Ovary (tissue), 9 donors: ENCODE data around the gene CHIA. TPM values are rescaled to one million over a fixed set of nuclear protein-coding genes. Genes with fewer than 3 reads are reported as not detected.
"Not testable (repeated sequence)": the region's sequence is repeated elsewhere in the genome, so short reads cannot be mapped to it uniquely, and the experiment has no call there.

ENCODE experiments used
- DNase-seq, 5 donors: peaks; one replicate each; pipeline ENCODE4 v3.0.0-alpha.2; 2019 to 2020
- H3K27ac ChIP-seq, 2 donors: fragments of 200-600 bp; one replicate each; pipeline versions ENCODE4 v1.5.1 to v1.8.0; 2019 to 2022
- H3K27me3 ChIP-seq: fragments of 200-600 bp; one replicate; pipeline ENCODE4 v1.8.0; 2022
- H3K36me3 ChIP-seq: fragments of 200-600 bp; sonication (generic); one replicate; pipeline ENCODE4 v1.5.1; 2019
- H3K4me1 ChIP-seq: one replicate; pipeline ENCODE4 v1.8.1; 2013; ENCODE audit warnings: mild to moderate bottlenecking, moderate library complexity; ENCODE audit not compliant: insufficient read depth
- H3K4me3 ChIP-seq: fragments of 200-600 bp; sonication (generic); one replicate; pipeline ENCODE4 v1.5.1; 2017
- H3K9me3 ChIP-seq, 2 donors: fragments of 200-600 bp in 1 of 2; sonication (generic) in 1 of 2; one replicate each; pipeline versions ENCODE4 v1.5.1 to v1.8.1; 2013 to 2019; ENCODE audit warnings: mild to moderate bottlenecking in 1 of 2, moderate library complexity in 1 of 2
- EP300 ChIP-seq: sonication (generic); formaldehyde crosslinking; IDR thresholded peaks from one replicate; pipeline ENCODE4 v1.6.1; 2017; ENCODE audit warnings: antibody characterized with exemption
- POLR2A ChIP-seq: fragments of 450-650 bp; IDR thresholded peaks from one replicate; pipeline ENCODE4 v1.6.1; 2017; ENCODE audit warnings: antibody characterized with exemption, mild to moderate bottlenecking, moderate library complexity
- WGBS, 3 donors: extraction: QIAGEN DNeasy Blood & Tissue Kit in 1 of 3; methylation state at CpG; one replicate each; pipeline versions ENCODE4 v1.1.5 to v1.1.7; 2013 to 2017; 5-methylcytosine and 5-hydroxymethylcytosine counted together
- intact Hi-C, 4 donors: fragments of 100-400 bp; cut with DNase I; formaldehyde crosslinking; loops; one replicate each; pipeline versions ENCODE4 v1.11.0 to v1.15.1; 2022 to 2023
- polyA plus RNA-seq, 2 donors: library from polyadenylated mRNA; stranded (reverse); fragments of 200-250 nt in 1 of 2; fragments of 350-450 nt in 1 of 2; fragmentation: Illumina TruSeq in 1 of 2; extraction: RNeasy Lipid Tissue Mini Kit (QIAGEN cat#74804) in 1 of 2; gene quantifications; one replicate each; pipeline ENCODE4 v1.2.3, GENCODE V29; 2013 to 2014
- total RNA-seq, 7 donors: library from RNA; depleted of rRNA in 2 of 7; stranded (reverse); fragments of >200 nt in 2 of 7; fragmentation: NEBNext Ultra II Directional in 3 of 7; extraction: Animal tissue kit (Norgen Biotek cat#: 25700) in 3 of 7; gene quantifications; one replicate each; pipeline versions ENCODE4 v1.1.0 to v1.2.4, GENCODE V29; 2016 to 2023
- TF ChIP-seq, protein P1 (sequence below), 3 donors: fragments of 450-650 bp in 2 of 3; fragments of 200-600 bp in 1 of 3; IDR thresholded peaks; one replicate each; pipeline versions ENCODE4 v1.5.1 to v1.8.0; 2016 to 2022; ENCODE audit warnings: antibody characterized with exemption in 3 of 3, mild to moderate bottlenecking in 1 of 3
- donor health status: DM: no; HTN: no; CAD: no; lungs with moderate emphysema.
- donor health status: DM: no; HTN: no; CAD: no.
- donor health status: Bipolar disorder and iron deficiency.
- donor health status: DM: yes; HTN: yes; CAD: no.
- donor health status: DM: no; HTN: no; CAD: no.
- donor health status: DM: yes; HTN: yes; CAD: no.

Gene CHIA
- total and polyA plus RNA-seq, 9 donors = 0.18 TPM; not detected in 8

DNA sequence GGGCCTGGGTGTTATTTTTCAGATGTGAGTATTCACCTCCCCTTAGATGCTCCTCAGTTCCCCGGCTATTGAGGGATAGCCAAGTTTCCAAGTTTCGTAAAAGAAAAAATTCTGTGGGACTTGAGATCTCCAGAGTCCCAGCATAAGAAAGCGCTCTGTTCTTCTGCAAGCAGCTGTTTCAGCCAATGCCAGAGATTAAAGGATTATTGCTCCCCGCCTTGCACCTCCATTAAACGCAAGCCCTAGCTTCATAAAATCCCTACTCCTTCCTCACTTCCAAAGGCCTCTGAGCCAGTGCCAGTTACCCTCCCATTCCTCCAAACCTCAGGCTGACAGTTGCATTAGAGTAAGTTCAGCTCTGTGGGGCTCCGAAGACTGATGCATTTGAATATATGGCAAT lies 56.4 kb downstream of the CHIA start:
- no peaks in the 10 kb centered on the region for H3K36me3 ChIP-seq
- TF ChIP-seq POLR2A (no peak), EP300 (no peak)
- TF ChIP-seq, protein P1, sequence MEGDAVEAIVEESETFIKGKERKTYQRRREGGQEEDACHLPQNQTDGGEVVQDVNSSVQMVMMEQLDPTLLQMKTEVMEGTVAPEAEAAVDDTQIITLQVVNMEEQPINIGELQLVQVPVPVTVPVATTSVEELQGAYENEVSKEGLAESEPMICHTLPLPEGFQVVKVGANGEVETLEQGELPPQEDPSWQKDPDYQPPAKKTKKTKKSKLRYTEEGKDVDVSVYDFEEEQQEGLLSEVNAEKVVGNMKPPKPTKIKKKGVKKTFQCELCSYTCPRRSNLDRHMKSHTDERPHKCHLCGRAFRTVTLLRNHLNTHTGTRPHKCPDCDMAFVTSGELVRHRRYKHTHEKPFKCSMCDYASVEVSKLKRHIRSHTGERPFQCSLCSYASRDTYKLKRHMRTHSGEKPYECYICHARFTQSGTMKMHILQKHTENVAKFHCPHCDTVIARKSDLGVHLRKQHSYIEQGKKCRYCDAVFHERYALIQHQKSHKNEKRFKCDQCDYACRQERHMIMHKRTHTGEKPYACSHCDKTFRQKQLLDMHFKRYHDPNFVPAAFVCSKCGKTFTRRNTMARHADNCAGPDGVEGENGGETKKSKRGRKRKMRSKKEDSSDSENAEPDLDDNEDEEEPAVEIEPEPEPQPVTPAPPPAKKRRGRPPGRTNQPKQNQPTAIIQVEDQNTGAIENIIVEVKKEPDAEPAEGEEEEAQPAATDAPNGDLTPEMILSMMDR (IDR thresholded peaks at IDR 0.05) = no peak
- H3K9me3 ChIP-seq = no peaks in the 10 kb centered on the region
- H3K27me3 ChIP-seq = no peaks in the 10 kb centered on the region
- DNase-seq = no peak
- intact Hi-C loops = no loop called here
- peaks cover 6% of the 10 kb centered on the region for H3K4me1 ChIP-seq
- H3K27ac ChIP-seq = no peak overlapping the region
- peak overlapping the region; percentile 56 for H3K4me3 ChIP-seq
- WGBS, 3 donors = 39 to 46% (median 42%) methylated on average over 6 of the region's 6 CpGs

DNA sequence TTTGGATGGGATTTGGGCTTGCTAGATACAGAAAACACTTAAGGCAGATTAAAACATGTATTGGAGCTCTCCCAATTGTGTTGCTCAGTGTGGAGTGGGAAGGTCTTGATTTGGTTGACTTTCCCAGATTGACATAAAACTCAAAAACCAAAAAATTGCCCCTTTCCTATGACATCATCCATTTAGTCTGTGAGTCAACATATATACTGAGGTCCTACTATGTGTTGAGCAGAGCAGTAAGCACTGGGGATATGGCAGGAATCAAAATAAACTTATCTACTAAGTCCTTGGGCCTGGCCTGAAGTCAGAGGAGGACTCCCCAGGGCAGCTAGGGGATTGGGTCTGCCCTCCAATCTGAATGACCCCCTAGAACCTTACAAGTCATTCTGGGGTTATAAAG lies 61.0 kb downstream of the CHIA start:
- no peak overlapping the region for H3K27ac ChIP-seq
- H3K9me3 ChIP-seq = no peaks in the 10 kb centered on the region
- H3K4me3 ChIP-seq = no peak overlapping the region
- DNase-seq = no peak
- TF ChIP-seq, protein P1 (IDR thresholded peaks at IDR 0.05) = no peak
- TF ChIP-seq POLR2A (no peak), EP300 (no peak)
- H3K36me3 ChIP-seq = no peaks in the 10 kb centered on the region
- no peaks in the 10 kb centered on the region for H3K4me1 ChIP-seq
- no peaks in the 10 kb centered on the region for H3K27me3 ChIP-seq
- intact Hi-C loops = no loop called here

DNA sequence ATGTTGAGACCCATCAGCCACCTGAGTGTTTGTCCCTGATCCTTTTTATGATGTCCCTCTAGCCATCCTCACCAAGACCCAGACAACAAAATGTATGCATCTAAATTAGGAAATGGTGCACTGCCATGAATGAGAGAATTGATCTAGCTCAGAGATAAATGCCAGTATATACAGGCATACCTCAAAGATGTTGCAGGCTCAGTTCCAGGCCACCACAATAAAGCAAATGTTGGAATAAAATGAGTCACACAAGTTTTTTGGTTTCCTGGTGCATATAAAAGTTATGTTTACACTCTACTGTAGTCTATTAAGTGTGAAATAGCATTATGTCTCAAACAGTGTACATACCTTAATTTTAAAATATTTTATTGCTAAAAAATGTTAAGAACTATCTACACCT lies 63.9 kb downstream of the CHIA start:
- TF ChIP-seq POLR2A (no peak), EP300 (no peak)
- TF ChIP-seq, protein P1 (IDR thresholded peaks at IDR 0.05) = no peak
- no peak overlapping the region for H3K4me3 ChIP-seq

DNA sequence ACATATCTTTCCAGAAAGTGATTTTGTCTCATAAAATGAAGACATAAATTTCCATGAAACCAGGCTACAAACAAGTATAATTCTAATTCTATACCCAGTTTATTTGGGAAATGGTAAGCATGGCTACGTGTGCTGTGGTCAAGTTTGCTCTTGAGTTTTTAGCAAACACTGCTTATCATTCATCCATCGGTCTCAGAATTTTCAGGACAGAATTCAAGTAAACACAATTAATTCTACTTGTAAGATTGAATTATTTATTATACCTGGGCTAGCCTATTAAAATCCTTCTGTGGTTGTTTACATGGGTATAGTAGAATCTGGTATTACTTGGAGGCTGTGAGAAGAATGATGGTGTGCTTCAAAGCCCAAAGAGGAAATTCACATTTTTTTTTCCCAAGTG lies 68.3 kb downstream of the CHIA start:
- H3K36me3 ChIP-seq = no peaks in the 10 kb centered on the region
- no peak overlapping the region for H3K4me3 ChIP-seq
- H3K27me3 ChIP-seq = no peaks in the 10 kb centered on the region
- H3K9me3 ChIP-seq = no peaks in the 10 kb centered on the region
- 84 to 91% (median 88%) methylated on average over 2 of the region's 2 CpGs for WGBS, 3 donors
- intact Hi-C loops = no loop called here
- TF ChIP-seq, protein P1 (IDR thresholded peaks at IDR 0.05) = no peak
- TF ChIP-seq POLR2A (no peak), EP300 (no peak)
- no peak overlapping the region for H3K27ac ChIP-seq
- no peaks in the 10 kb centered on the region for H3K4me1 ChIP-seq
- no peak for DNase-seq

More for the DNA sequence above, 63.9 kb downstream of the CHIA start:
- Histone ChIP-seq H3K9me3 (no peaks in the 10 kb centered on the region), H3K4me1 (no peaks in the 10 kb centered on the region), H3K36me3 (no peaks in the 10 kb centered on the region), H3K27me3 (no peaks in the 10 kb centered on the region), H3K27ac (no peak overlapping the region)
- intact Hi-C loops = no loop called here
- no peak for DNase-seq

DNA sequence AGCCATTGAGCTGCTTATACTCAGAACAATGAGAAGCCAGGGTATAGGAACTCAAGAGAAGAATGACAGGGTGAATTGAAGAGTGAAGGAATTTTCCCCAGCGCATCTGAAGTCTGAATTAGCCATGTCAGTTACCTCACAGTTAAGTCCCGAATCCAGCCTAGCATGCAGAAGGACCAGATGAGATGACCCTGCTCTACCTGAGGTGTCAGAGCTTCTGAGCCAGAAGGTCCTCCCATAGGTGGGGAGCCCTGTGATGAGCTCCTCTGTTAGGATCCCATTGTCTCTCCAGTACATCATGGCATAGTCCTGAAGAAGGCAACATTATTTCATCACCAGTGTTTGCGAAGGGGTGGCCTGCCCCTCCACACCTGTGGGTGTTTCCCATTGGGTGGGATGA lies 68.7 kb downstream of the CHIA start:
- intact Hi-C loops = no loop called here
- Histone ChIP-seq H3K27me3 (no peaks in the 10 kb centered on the region), H3K27ac (no peak overlapping the region), H3K36me3 (no peaks in the 10 kb centered on the region), H3K4me1 (no peaks in the 10 kb centered on the region), H3K4me3 (no peak overlapping the region), H3K9me3 (no peaks in the 10 kb centered on the region)
- WGBS, 3 donors = 92 to 98% (median 93%) methylated on average over 3 of the region's 3 CpGs
- TF ChIP-seq, protein P1 (IDR thresholded peaks at IDR 0.05) = no peak
- TF ChIP-seq POLR2A = no peak
- TF ChIP-seq EP300 = no peak
- DNase-seq = no peak

DNA sequence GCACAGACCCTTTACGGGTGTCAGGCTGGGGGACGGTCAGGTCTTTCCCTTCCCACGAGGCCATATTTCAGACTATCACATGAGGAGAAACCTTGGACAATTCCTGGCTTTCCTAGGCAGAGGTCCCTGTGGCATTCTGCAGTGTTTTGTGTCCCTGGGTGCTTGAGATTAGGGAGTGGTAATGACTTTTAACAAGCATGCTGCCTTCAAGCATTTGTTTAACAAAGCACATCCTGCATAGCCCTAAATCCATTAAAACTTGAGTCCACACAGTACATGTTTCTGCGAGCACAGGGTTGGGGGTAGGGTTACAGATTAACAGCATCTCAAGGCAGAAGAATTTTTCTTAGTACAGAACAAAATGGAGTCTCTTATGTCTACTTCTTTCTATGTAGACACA lies 69.6 kb downstream of the CHIA start:
- H3K36me3 ChIP-seq, DNase-seq, H3K9me3 ChIP-seq, H3K4me3 ChIP-seq, intact Hi-C loops, H3K27me3 ChIP-seq, H3K27ac ChIP-seq, H3K4me1 ChIP-seq: not testable (repeated sequence)
- 18 to 36% (median 29%) methylated on average over 4 of the region's 4 CpGs for WGBS, 3 donors
